C4-2B (cell line): ENCODE data around the gene AKAP5.

Source experiments
- CTCF ChIP-seq: fragments of 450-650 bp; conservative IDR thresholded peaks from 2 replicates; pipeline ENCODE4 v1.5.1; 2017; ENCODE audit warnings: mild to moderate bottlenecking
- ZFX ChIP-seq: fragments of 450-650 bp; IDR thresholded peaks from 2 replicates; pipeline ENCODE4 v1.6.1; 2017

GRCh38 chr14:64508215-64508776 is 43.0 kb downstream of the AKAP5 start:
- TF ChIP-seq CTCF (no peak), ZFX (no peak)
